CD4-positive, alpha-beta T cell treated with Interleukin-1 beta for 1 hour (primary cell): ENCODE data around the gene WTAP.
"Not testable (repeated sequence)": the region's sequence is repeated elsewhere in the genome, so short reads cannot be mapped to it uniquely, and the experiment has no call there.

Source experiments
- DNase-seq, 2 donors: peaks; one replicate each; pipeline ENCODE4 v3.0.0-alpha.2; 2020 to 2022

Gene WTAP

GRCh38 chr6:159693894-159694545, 33.3 kb upstream of the WTAP start:
- DNase-seq = peak; percentile 74 to 81

GRCh38 chr6:159695984-159696383, 31.3 kb upstream of the WTAP start:
- DNase-seq = no peak

DNA sequence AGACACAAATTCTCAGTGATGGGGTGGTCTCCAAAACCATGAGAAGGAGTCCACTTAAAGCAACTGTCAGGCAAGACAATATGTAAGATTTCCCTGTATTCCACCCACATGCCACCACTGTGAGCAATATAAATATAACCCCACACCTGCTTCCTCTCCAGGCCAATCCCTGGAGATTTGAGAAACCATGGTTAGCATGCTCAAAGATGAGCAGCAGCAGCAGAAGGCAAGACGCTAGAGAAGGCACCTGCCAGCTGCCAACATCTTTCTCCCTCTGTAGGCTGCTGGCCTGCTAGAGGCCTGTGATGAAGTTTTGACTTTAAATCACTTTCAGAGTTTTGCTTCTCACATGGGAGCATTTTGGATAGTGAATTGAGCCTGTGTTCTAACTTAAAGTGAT, 26.3 kb upstream of the WTAP start:
- DNase-seq = no peak

- no peak for DNase-seq
Measured at GRCh38 chr6:159701413-159701999, 25.8 kb upstream of the WTAP start.

- not testable (repeated sequence) for DNase-seq
Measured at GRCh38 chr6:159710603-159711002, 16.7 kb upstream of the WTAP start.

GRCh38 chr6:159712389-159712788, 14.9 kb upstream of the WTAP start:
- not testable (repeated sequence) for DNase-seq

DNA sequence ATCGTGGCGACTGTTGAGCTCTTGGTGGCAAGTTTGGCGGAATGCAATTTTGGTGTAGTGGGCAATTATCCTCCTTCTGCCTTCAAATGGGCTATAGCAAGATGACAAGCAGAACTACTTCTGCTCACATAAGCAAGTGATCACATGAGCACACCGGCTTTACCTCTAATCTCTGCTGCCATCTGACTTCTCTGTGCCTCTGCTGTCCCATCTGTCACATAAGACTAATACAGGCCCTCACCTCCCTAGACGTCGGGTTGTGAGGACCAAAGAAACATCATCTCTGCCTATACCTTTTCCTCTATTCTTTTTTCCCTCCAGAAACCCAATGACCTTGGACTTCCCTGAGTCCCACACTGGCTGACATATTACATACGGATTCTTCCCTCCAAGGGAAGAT, 13.3 kb upstream of the WTAP start:
- DNase-seq = no peak

DNA sequence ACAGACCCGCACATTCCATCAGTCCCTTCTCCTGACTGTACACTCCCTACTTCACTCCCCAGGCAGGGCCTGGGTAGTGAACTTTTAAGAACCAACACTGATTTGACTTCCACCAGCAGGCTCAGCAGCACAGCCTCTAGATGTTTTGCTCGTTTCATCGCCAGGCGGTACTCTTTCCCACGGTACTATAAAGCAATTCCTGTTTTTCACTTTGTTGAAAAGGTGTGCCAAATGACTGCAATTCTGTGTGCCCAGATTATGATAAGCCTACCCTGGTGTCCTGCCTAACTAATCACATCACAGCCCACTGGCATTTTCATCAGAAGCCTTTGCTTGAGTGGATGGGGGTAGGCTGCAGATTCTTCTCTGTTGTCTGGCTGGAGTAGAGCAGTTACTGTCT, 12.9 kb upstream of the WTAP start:
- DNase-seq = no peak

GRCh38 chr6:159715166-159715565, 12.1 kb upstream of the WTAP start:
- DNase-seq = no peak

DNA sequence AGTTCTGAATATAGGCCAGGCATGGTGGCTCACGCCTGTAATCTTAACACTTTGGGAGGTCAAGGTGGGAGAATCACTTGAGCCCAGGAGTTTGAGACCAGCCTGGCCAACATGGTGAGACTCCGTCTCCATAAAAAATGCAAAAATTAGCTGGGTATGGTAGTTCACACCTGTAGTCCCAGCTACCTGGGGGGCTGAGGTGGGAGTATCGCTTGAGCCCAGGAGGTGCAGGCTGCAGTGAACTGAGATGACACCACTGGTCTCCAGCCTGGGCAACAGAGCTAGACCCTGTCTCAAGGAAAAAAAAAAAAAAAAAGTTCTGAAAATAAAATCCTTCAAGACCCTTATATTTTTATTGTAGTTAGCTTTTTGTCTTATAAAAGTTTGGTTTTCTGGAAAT, 11.7 kb upstream of the WTAP start:
- no peak for DNase-seq

DNA sequence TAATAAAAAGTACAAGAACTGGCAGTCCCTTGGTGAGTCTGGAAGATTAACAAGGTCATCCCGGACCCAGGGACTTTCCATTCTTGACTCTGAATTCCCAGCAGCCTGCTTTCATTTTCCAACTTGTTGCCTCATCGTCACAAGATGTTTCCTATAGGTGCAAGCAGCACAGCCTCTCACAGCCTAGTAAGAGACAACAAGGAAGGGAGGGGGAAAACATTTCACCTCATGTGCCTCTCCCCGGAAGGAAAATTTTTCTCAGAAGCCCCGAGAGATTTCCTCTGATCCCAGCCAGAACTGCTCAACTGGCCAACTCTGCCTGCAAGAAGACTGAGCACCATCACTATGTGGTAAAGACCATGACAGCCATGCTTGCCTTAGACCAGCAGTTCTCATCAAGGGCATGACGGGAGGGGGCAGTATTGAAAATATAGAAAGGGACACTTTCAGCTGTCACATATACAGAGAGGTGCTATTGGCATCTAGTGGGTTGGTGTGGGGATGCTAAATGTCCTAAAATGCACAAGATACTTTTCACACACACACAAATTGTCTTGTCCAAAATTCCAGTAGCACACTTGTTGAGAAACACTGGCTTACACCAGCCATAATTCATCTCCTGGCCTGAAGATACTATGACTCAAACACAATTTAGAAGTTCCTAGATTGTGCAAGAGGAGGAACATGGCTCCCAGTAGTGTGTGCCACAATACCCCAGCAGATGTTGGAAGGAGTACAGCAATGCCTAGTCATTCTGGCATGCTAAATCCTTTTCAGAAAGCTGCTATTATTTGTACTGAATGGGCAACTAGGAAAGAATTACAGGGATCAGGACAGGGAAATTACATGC, 10.8 kb upstream of the WTAP start:
- peak in 1 of 2 donors; percentile 39 for DNase-seq

GRCh38 chr6:159718634-159719033, 8.7 kb upstream of the WTAP start:
- DNase-seq = no peak

DNA sequence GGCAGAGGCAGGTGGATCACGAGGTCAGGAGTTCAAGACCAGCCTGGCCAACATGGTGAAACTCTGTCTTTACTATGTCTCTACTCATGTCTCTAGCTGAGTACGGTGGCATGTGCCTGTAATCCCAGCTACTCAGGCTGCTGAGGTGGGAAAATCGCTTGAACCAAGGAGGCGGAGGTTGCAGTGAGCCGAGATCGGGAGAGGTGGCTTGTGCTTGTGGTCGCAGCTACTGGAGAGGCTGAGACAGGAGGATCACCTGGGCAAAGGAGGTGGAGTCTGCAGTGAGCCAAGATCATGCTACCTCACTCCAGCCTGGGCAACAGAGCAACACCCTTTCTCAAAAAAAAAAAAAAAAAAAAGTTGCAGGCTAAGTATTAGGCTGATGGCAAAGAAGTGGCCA, 8.0 kb upstream of the WTAP start:
- no peak for DNase-seq

DNA sequence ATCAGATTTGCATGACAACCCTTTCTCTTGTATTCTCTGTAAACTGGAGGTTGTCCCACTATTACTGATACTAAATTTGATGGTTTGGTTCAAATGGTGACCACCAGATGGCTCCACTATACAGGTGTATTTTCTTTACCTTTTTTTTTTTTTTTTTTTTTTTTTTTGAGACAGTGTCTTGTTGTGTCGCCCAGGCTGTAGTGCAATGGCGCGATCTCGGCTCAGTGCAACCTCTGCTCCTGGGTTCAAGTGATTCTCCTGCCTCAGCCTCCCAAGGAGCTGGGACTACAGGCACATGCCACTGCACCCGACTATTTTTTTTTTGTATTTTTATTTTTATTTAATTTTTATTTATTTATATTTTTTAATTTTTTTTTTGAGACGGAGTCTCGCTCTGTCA, 6.6 kb upstream of the WTAP start:
- peak; percentile 40 to 75 for DNase-seq

- not testable (repeated sequence) for DNase-seq
Measured at GRCh38 chr6:159721981-159722380, 5.3 kb upstream of the WTAP start.

GRCh38 chr6:159722655-159723054, 4.7 kb upstream of the WTAP start:
- no peak for DNase-seq

GRCh38 chr6:159723259-159723658, 4.0 kb upstream of the WTAP start:
- no peak for DNase-seq

- DNase-seq = no peak
Measured at GRCh38 chr6:159724778-159725177, 2.5 kb upstream of the WTAP start.

GRCh38 chr6:159725208-159725607, 2.1 kb upstream of the WTAP start:
- DNase-seq = not testable (repeated sequence)

- DNase-seq = no peak
Measured at GRCh38 chr6:159726255-159726917, 920 bp upstream of the WTAP start.

DNA sequence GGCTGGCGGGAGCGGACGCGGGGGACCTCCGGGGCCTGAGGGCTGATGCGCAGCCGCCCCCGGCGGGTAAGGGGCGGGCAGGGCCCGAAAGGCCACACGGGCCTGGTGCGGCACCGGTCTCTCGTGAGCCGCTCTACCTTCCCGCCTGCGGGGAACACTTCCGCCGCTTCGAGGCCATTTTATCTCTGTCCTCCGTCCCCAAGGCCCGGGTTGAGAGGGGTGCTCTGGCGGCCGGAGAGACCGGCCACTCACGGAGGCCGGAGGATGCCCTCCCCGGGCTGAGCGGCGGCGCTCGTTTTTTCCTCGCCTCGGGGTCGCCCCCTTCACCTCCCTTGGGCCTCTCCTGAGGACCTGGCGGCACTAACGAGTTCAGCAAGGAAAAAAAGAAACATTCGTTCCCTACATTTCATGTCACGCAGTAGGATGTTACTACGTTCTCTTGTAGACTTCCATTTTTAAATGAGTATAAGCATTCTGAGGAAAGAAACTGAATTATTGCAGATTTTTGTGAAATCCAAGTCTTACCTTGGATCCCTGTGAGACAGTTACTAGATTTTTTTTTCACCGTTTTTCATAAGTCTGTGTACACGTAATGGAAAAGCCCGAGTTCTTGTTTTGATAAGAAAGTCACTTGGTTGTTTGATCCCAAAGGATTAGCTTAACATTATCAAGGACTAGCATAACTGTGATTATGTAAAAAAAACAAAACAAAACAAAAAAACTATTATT, 575 bp downstream of the WTAP start:
- DNase-seq = no peak

- DNase-seq = peak in 1 of 2 donors; percentile 34
Measured at GRCh38 chr6:159728531-159728964, 1.2 kb downstream of the WTAP start.
